GM13976 (cell line): ENCODE measurements around the gene ABLIM2.

Experiments used
- DNase-seq: peaks from one replicate; pipeline ENCODE4 v3.0.0; 2012; ENCODE audit warnings: low spot score
- in situ Hi-C: fragments of 300-500 bp; cut with MboI; formaldehyde crosslinking; loops from one replicate; pipeline ENCODE4 v1.12.0; 2022; ENCODE audit warnings: low sequenced_read_pairs, mixed read lengths, inconsistent platforms; ENCODE audit not compliant: unreplicated experiment
- TF ChIP-seq, protein P1 (sequence below): IDR thresholded peaks from 2 replicates; pipeline ENCODE4 v1.5.1; 2012; ENCODE audit warnings: borderline replicate concordance, mild to moderate bottlenecking; ENCODE audit not compliant: insufficient read depth; ENCODE audit errors: extremely low read depth, missing control alignments, control extremely low read depth

The ABLIM2 gene

DNA sequence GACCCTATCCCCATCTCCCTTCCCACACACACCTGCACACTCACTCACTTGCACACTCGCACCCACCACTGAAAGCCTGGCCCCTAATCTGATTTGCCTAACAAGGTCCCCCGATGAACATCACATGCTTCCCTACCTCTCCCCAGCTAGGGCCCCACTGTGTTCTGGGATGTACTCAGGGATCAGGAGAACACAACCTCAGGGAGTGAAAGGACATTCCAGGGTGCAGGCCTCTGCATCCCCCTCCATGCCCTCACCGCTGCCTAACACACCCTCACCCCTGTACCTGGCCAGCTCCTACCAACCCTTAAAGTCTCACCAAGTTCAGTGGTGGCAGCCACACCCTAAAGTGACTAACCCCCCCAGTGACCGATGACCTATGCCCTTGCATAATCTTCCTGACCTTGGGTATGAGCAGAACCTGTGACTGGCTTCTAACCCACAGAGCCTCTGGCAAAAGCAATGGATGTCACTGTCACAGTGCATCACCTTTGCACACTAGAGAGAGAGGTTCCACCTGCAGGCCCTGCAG lies 216.6 kb downstream of the ABLIM2 start:
- TF ChIP-seq, protein P1, sequence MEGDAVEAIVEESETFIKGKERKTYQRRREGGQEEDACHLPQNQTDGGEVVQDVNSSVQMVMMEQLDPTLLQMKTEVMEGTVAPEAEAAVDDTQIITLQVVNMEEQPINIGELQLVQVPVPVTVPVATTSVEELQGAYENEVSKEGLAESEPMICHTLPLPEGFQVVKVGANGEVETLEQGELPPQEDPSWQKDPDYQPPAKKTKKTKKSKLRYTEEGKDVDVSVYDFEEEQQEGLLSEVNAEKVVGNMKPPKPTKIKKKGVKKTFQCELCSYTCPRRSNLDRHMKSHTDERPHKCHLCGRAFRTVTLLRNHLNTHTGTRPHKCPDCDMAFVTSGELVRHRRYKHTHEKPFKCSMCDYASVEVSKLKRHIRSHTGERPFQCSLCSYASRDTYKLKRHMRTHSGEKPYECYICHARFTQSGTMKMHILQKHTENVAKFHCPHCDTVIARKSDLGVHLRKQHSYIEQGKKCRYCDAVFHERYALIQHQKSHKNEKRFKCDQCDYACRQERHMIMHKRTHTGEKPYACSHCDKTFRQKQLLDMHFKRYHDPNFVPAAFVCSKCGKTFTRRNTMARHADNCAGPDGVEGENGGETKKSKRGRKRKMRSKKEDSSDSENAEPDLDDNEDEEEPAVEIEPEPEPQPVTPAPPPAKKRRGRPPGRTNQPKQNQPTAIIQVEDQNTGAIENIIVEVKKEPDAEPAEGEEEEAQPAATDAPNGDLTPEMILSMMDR, result no peak
- in situ Hi-C loops, result no loop called here
- no peak for DNase-seq

DNA sequence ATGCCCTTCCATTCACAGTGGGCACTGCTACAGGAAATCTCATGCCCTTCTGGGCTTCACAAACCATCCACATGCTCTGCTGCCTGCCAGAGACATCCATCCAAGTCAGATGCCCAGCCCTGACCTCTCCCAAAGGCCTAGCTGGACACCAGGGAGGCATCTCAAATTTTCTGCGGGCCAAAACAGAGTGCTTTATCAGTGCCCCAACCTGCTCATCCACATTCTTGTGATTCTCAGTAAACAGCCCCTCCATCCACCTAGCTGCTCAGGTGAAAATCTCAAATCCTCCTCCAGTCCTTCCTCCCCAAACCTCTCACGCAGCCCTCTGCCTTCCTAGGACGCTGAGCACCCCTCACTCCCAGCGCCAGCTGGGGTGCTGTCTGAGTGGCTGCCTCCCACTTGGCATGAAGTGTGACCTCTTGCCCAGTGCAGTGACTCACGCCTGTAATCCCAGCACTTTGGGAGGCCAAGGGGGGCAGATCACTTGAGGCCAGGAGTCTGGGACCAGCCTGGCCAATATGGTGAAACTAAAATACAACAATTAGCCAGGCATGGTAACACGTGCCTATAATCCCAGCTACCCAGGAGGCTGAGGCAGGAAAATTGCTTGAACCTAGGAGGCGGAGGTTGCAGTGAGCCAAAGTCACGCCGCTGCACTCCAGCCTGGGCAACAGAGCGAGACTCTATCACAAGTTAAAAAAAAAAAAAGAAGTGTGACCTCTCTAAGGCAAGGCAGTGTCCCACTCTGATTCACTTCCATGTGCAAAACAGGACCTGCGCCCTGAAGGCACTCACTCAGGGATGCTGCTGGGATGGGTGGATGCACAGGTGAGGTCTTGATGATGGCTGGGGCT lies 217.3 kb downstream of the ABLIM2 start:
- in situ Hi-C loops, result no loop called here
- no peak for DNase-seq
- TF ChIP-seq, protein P1, result no peak

DNA sequence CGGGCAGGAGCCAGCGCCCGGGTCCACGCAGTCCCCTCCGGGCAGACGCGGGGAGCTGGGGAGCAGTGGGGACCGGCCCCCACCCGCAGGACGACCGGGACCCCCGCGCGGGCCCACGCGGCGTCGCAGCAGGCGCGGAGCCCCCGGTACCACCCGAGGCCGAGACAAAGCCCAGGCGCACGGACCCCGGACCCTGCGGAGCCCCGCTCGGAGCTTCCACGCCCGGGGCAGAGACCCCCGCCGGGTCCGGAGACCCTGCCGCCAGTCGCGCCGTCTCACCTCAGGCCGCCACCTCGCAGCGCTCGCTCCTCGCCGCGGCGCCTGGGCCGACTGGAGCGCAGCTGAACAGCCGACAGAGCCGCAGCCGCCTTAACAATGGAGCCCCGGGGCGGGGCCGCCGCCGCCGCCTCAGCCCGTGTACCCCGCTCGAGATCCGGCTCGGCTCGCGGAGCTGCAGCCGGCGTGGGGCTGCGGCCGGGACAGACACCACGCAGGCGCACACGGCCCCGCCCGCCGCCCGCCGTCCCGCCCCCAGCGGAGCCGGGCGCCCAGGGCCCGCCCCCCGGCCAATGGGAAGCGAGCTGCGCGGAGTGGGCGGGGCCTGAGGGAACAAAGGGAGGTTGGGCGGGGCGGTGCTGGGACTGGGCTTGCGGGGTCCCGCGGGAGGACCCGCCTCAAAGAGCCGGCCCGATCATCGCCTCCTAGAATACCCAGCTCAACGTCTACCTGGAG lies 219.1 kb downstream of the ABLIM2 start, which contains the start of gene AFAP1:
AFAP1 (minus strand) TSS at position 485 of the 732 bp plus-strand sequence. CDS start 67,783 bp downstream, outside the sequence.
- TF ChIP-seq, protein P1, result no peak
- peak; percentile 97 for DNase-seq
- in situ Hi-C loops, result no loop called here

DNA sequence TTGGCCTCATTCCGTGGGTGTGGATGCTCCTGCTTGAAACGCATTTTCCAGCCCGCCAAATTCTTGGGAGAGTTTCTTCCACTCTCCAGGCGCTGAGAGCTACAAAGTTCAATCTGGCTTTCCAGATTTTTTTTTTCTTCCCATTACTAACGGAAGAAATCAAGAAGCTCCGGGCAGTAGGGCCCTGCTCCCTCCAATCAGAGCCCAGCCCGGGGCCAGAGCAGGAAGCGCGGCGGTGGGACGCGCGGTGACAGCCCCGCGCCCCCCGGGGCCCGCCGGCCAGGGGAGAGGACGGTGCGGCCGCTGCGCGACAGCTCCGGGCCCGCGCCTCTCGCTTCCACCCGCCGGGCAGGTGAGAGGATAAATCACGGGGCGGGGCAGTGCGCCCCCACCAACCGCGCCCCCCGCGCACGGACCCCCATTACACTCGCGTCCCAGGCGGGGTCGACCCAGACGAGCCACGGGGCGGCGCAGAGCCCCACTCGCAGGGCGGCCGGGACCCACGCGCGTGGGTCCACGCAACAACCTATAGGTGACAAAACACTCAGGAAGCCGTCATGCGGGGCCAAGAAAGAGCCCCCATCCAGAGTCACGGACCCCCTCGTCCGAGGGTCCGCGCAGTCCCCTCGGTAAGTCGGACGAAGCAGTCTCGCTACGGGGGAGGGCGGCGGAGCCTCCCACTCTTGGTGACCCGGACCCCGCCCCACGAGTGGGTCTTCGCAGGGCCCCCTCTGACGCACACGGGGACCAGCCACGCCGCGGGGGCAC lies 219.8 kb downstream of the ABLIM2 start:
- in situ Hi-C loops, result no loop called here
- DNase-seq, result no peak

DNA sequence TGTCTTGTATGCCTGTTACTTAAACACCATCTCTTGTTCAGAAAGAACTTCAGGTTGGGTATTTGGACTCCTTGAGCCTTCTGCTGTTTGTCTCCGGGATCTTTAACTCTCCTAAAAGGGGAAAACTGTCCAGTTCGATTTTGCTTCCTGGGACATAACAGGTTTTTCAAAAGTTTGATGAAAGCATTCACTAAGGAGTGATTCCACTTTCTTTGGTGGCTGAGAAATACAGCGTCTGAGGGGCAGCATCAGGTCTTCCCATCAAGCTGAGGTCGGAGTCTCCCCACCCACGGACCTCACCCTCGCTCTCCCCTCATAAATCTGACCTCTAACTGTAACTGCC lies 220.4 kb downstream of the ABLIM2 start:
- TF ChIP-seq, protein P1, result no peak
- in situ Hi-C loops, result no loop called here

More for the DNA sequence above, 219.8 kb downstream of the ABLIM2 start:
- TF ChIP-seq, protein P1, result no peak

DNA sequence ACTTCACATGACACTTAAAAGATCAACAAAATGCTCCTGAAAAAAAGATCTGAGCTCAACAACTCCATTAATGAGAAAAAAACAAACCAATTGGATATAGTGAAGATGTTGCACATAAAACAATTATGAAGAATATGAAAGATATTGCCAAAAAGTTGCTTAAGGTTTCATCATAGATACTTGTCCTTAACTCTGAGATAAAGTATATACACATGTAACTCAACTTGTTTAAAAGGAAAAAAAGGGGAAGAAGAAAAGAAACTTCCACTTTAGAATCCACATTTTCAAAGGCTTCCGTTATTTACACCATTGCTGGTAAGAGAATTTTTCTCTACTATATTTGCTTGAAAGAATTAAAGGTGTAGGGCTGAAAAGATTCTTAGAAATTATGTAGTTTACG lies 221.6 kb downstream of the ABLIM2 start:
- DNase-seq, result no peak
- TF ChIP-seq, protein P1, result no peak
- in situ Hi-C loops, result no loop called here

More for the DNA sequence above, 220.4 kb downstream of the ABLIM2 start:
- DNase-seq, result no peak
